A549 (cell line): ENCODE measurements around the gene HCCS. TPM values are rescaled to one million over a fixed set of nuclear protein-coding genes. Genes with fewer than 3 reads are reported as not detected.

Experiments used
- ATAC-seq, 2 experiments: fragments of 200-7000 bp in 1 of 2; fragments of >200 bp in 1 of 2; cut with Nextera tagmentation in 1 of 2; cut with Tn5 transposase in 1 of 2; 3 replicates each; pipeline versions ENCODE4 v1.8.0 to v1.9.1; 2018 to 2020; ENCODE audit warnings: mild to moderate bottlenecking in 1 of 2, moderate library complexity in 1 of 2
- CTCF ChIA-PET: fragments of 300-600 bp; sonication (Branson Sonifier 250); formaldehyde crosslinking; extraction: SDS; loops from one replicate; lab custom pipeline; 2021; ENCODE audit warnings: antibody characterized with exemption, inconsistent platforms; lab: Yijun Ruan, JAX
- POLR2A ChIA-PET: fragments of 350-600 bp; formaldehyde crosslinking; extraction: SDS; loops from one replicate; lab custom pipeline; 2021; ENCODE audit warnings: antibody characterized with exemption, inconsistent platforms; lab: Yijun Ruan, JAX
- DNase-seq, 2 experiments: peaks; one replicate each; pipeline versions ENCODE4 v3.0.0 to v3.0.0-alpha.2; 2011 to 2016; ENCODE audit warnings: low read depth in 1 of 2, low spot score in 1 of 2
- FAIRE-seq: peaks from 2 replicates; lab custom pipeline; 2011; peaks lifted over from hg19 to GRCh38; lab: Jason Lieb, UNC
- H3K27ac ChIP-seq, 2 experiments: fragments of >200 bp; sonication (Bioruptor Twin); formaldehyde crosslinking; 3 replicates each; pipeline ENCODE4 v1.5.1; 2016 to 2017
- H3K4me1 ChIP-seq: fragments of >200 bp; sonication (Bioruptor Twin); formaldehyde crosslinking; 3 replicates; pipeline ENCODE4 v1.6.1; 2016
- H3K4me2 ChIP-seq: fragments of >200 bp; sonication (Bioruptor Twin); formaldehyde crosslinking; 3 replicates; pipeline ENCODE4 v1.6.1; 2016
- H3K4me3 ChIP-seq: fragments of >200 bp; sonication (Bioruptor Twin); formaldehyde crosslinking; 3 replicates; pipeline ENCODE4 v1.5.1; 2016
- H3K9me3 ChIP-seq: fragments of >200 bp; sonication (Bioruptor Twin); formaldehyde crosslinking; 3 replicates; pipeline ENCODE4 v1.6.1; 2016
- ATOH8 ChIP-seq: fragments of 250-450 bp; sonication (Bioruptor Pico); IDR thresholded peaks from 2 replicates; pipeline ENCODE4 v1.5.0; 2020; ENCODE audit warnings: low read depth, mild to moderate bottlenecking, moderate library complexity
- BHLHE40 ChIP-seq: IDR thresholded peaks from 2 replicates; pipeline ENCODE4 v1.6.1; 2012; ENCODE audit warnings: low read depth, low read length, inconsistent platforms
- CBX8 ChIP-seq: fragments of 200-600 bp; sonication (generic); IDR thresholded peaks from 2 replicates; pipeline ENCODE4 v1.6.1; 2016
- CHD4 ChIP-seq: fragments of 200-600 bp; sonication (generic); IDR thresholded peaks from 2 replicates; pipeline ENCODE4 v1.6.1; 2016; ENCODE audit warnings: antibody characterized with exemption, mild to moderate bottlenecking, borderline replicate concordance
- CTCF ChIP-seq: fragments of >200 bp; sonication (Bioruptor Twin); formaldehyde crosslinking; IDR thresholded peaks from 3 replicates; pipeline ENCODE4 v1.5.1; 2016
- E2F6 ChIP-seq: IDR thresholded peaks from 2 replicates; pipeline ENCODE4 v1.6.1; 2012; ENCODE audit warnings: low read depth, borderline replicate concordance
- EHF ChIP-seq: fragments of 250-450 bp; sonication (Bioruptor Pico); IDR thresholded peaks from 2 replicates; pipeline ENCODE4 v1.5.0; 2020; ENCODE audit warnings: mild to moderate bottlenecking
- EP300 ChIP-seq, 2 experiments: fragments of >200 bp; sonication (Bioruptor Twin); formaldehyde crosslinking; IDR thresholded peaks; 2 replicates in 1 of 2; 3 replicates in 1 of 2; pipeline ENCODE4 v1.6.1; 2016 to 2017
- ESRRA ChIP-seq: fragments of 150-350 bp; IDR thresholded peaks from 2 replicates; pipeline ENCODE4 v1.6.1; 2014; ENCODE audit warnings: mild to moderate bottlenecking, low read length, borderline replicate concordance
- FOSL2 ChIP-seq, 2 experiments: fragments of 450-650 bp in 1 of 2; fragments of >200 bp in 1 of 2; sonication (Bioruptor Twin) in 1 of 2; formaldehyde crosslinking; IDR thresholded peaks; 2 replicates each; pipeline versions ENCODE4 v1.5.0 to v1.6.1; 2016 to 2020; ENCODE audit warnings: mild to moderate bottlenecking in 1 of 2, moderate library complexity in 1 of 2
- GATA3 ChIP-seq: IDR thresholded peaks from 2 replicates; pipeline ENCODE4 v1.6.1; 2012; ENCODE audit warnings: borderline replicate concordance
- HOXB13 ChIP-seq: fragments of 250-450 bp; sonication (Bioruptor Pico); IDR thresholded peaks from 2 replicates; pipeline ENCODE4 v1.5.0; 2020; ENCODE audit warnings: low read depth, mild to moderate bottlenecking, moderate library complexity
- JUN ChIP-seq, 2 experiments: fragments of >200 bp; sonication (Bioruptor Twin); formaldehyde crosslinking; IDR thresholded peaks; 2 replicates in 1 of 2; 3 replicates in 1 of 2; pipeline ENCODE4 v1.6.1; 2016 to 2017
- JUNB ChIP-seq: fragments of >200 bp; sonication (Bioruptor Twin); formaldehyde crosslinking; IDR thresholded peaks from 2 replicates; pipeline ENCODE4 v1.6.1; 2016
- KDM1A ChIP-seq: fragments of 200-600 bp; sonication (generic); IDR thresholded peaks from 2 replicates; pipeline ENCODE4 v1.6.1; 2016; ENCODE audit warnings: low read depth, mild to moderate bottlenecking
- MAZ ChIP-seq: fragments of 150-350 bp; IDR thresholded peaks from 2 replicates; pipeline ENCODE4 v1.6.1; 2014; ENCODE audit warnings: antibody characterized with exemption, low read depth, low read length, borderline replicate concordance
- PBX3 ChIP-seq: IDR thresholded peaks from 2 replicates; pipeline ENCODE4 v1.6.1; 2012
- PHF8 ChIP-seq: fragments of 200-600 bp; sonication (generic); IDR thresholded peaks from 2 replicates; pipeline ENCODE4 v1.6.1; 2016; ENCODE audit warnings: low read depth, mild to moderate bottlenecking, antibody characterized with exemption, moderate library complexity, borderline replicate concordance
- RAD21 ChIP-seq, 2 experiments: fragments of >200 bp in 1 of 2; sonication (Bioruptor Twin) in 1 of 2; formaldehyde crosslinking in 1 of 2; IDR thresholded peaks in 1 of 2; conservative IDR thresholded peaks in 1 of 2; 2 replicates in 1 of 2; 3 replicates in 1 of 2; pipeline ENCODE4 v1.6.1; 2012 to 2018; ENCODE audit warnings: inconsistent platforms in 1 of 2
- RARB ChIP-seq: fragments of 250-450 bp; sonication (Bioruptor Pico); IDR thresholded peaks from 2 replicates; pipeline ENCODE4 v1.8.0; 2021; ENCODE audit warnings: mild to moderate bottlenecking, moderate library complexity
- RCOR1 ChIP-seq: fragments of 150-350 bp; IDR thresholded peaks from 2 replicates; pipeline ENCODE4 v1.6.1; 2014; ENCODE audit warnings: antibody characterized with exemption, low read length, low read depth
- REST ChIP-seq: fragments of 200-600 bp; sonication (generic); IDR thresholded peaks from 2 replicates; pipeline ENCODE4 v1.6.1; 2016; ENCODE audit warnings: antibody characterized with exemption, mild to moderate bottlenecking, moderate library complexity
- RFX5 ChIP-seq: fragments of 450-650 bp; IDR thresholded peaks from 2 replicates; pipeline ENCODE4 v1.7.1; 2014; ENCODE audit warnings: antibody characterized with exemption, mild to moderate bottlenecking, moderate library complexity
- SREBF2 ChIP-seq: fragments of 450-650 bp; IDR thresholded peaks from 2 replicates; pipeline ENCODE4 v1.6.1; 2014; ENCODE audit warnings: mild to moderate bottlenecking, moderate library complexity
- USF2 ChIP-seq: fragments of 450-650 bp; IDR thresholded peaks from 2 replicates; pipeline ENCODE4 v1.6.1; 2014; ENCODE audit warnings: antibody characterized with exemption
- ZC3H11A ChIP-seq: fragments of 450-650 bp; IDR thresholded peaks from 2 replicates; pipeline ENCODE4 v1.6.1; 2014; ENCODE audit warnings: antibody characterized with exemption, mild to moderate bottlenecking
- ZFP36 ChIP-seq: fragments of 450-650 bp; IDR thresholded peaks from 2 replicates; pipeline ENCODE4 v1.6.1; 2014; ENCODE audit warnings: borderline replicate concordance; ENCODE audit not compliant: partially characterized antibody
- WGBS: methylation state at CpG from one replicate; pipeline ENCODE4 v1.1.6; 2017; ENCODE audit errors: missing lambda C conversion rate; 5-methylcytosine and 5-hydroxymethylcytosine counted together
- polyA plus RNA-seq, 4 experiments: library from polyadenylated mRNA; depleted of rRNA in 3 of 4; stranded (reverse); fragments of >200 nt; fragmentation: RNase III in 1 of 4; extraction: RNeasy Plus Mini Kit Qiagen cat#74134 plus additional on column Dnase treatment in 1 of 4; gene quantifications; 2 replicates in 3 of 4; 3 replicates in 1 of 4; pipeline ENCODE4 v1.2.3, GENCODE V29; 2011 to 2017

HCCS gene
- polyA plus RNA-seq, 2 of the 4 experiments (the other 2 are of a cell fraction) = 46.6 to 61.2 TPM

- Histone ChIP-seq H3K4me3 (no peak overlapping the region), H3K9me3 (no peaks in the 10 kb centered on the region), H3K27ac (no peak overlapping the region), H3K4me2 (no peak overlapping the region), H3K4me1 (no peaks in the 10 kb centered on the region)
- ChIA-PET CTCF (interaction anchor here (1.0 kb wide), 1 partner anchor 969 kb away, joined by 3 read pairs; no protein-coding TSS in a partner anchor), POLR2A (no interaction called here)
- no peak for ATAC-seq
- no peak for FAIRE-seq
- WGBS = 42% methylated on average over 1 of the region's 1 CpG
- TF ChIP-seq PBX3 (no peak), CBX8 (no peak), JUN (IDR thresholded peaks at IDR 0.05) (no peak), BHLHE40 (no peak), RCOR1 (no peak), ZC3H11A (no peak), HOXB13 (CRISPR knock-in tag) (no peak), ESRRA (no peak), ATOH8 (CRISPR knock-in tag) (no peak), ZFP36 (no peak), EHF (CRISPR knock-in tag) (no peak), CTCF (no peak), MAZ (no peak), SREBF2 (no peak), RAD21 (conservative IDR thresholded peaks at IDR 0.05 in 1 of 2, IDR thresholded peaks at IDR 0.05 in 1 of 2) (no peak), E2F6 (no peak), FOSL2 (IDR thresholded peaks at IDR 0.05) (no peak), FOSL2 (CRISPR knock-in tag; IDR thresholded peaks at IDR 0.05) (no peak), GATA3 (no peak), RFX5 (no peak), KDM1A (no peak)
- DNase-seq = no peak
These were observed 48.0 kb downstream of the HCCS start for GRCh38 chrX:11159149-11159548.

GRCh38 chrX:11164433-11164832, 53.3 kb downstream of the HCCS start:
- Histone ChIP-seq H3K27ac (no peak overlapping the region), H3K9me3 (no peaks in the 10 kb centered on the region), H3K4me3 (no peak overlapping the region), H3K4me1 (no peaks in the 10 kb centered on the region), H3K4me2 (no peak overlapping the region)
- DNase-seq (no peak), ATAC-seq (no peak), FAIRE-seq (no peak)
- 10% methylated on average over 6 of the region's 6 CpGs for WGBS
- CTCF ChIA-PET = no interaction called here
- POLR2A ChIA-PET = no interaction called here
- TF ChIP-seq PHF8 = no peak
- TF ChIP-seq USF2 = no peak
- no peak for TF ChIP-seq HOXB13 (CRISPR knock-in tag)
- no peak for TF ChIP-seq EP300 (IDR thresholded peaks at IDR 0.05)
- TF ChIP-seq JUN (IDR thresholded peaks at IDR 0.05) = no peak
- TF ChIP-seq RAD21 (conservative IDR thresholded peaks at IDR 0.05 in 1 of 2, IDR thresholded peaks at IDR 0.05 in 1 of 2) = no peak
- TF ChIP-seq JUNB = no peak
- no peak for TF ChIP-seq EHF (CRISPR knock-in tag)
- no peak for TF ChIP-seq PBX3
- TF ChIP-seq RARB (CRISPR knock-in tag) = no peak
- no peak for TF ChIP-seq ZFP36
- TF ChIP-seq CHD4 = no peak
- no peak for TF ChIP-seq REST
